Fibroblast of skin of abdomen (primary cell): ENCODE measurements around the gene RPS16. TPM values are rescaled to one million over a fixed set of nuclear protein-coding genes. Genes with fewer than 3 reads are reported as not detected.
"Not testable (repeated sequence)": the region's sequence is repeated elsewhere in the genome, so short reads cannot be mapped to it uniquely, and the experiment has no call there.

Source experiments
- DNase-seq: peaks from one replicate; pipeline ENCODE4 v3.0.0-alpha.2; 2013
- polyA plus RNA-seq, 2 experiments: library from polyadenylated mRNA; unstranded; fragments of 120-200 nt; gene quantifications; one replicate each; pipeline ENCODE4 v1.2.1, GENCODE V29; 2013; ENCODE audit not compliant: insufficient read length in 2 of 2

Gene RPS16
- 1,644 TPM for polyA plus RNA-seq (2013, experiment 1 of 2; ENCODE audit: insufficient read length)
- 1,682 TPM for polyA plus RNA-seq (2013, experiment 2 of 2; ENCODE audit: insufficient read length)

GRCh38 chr19:39435499-39436349 is at the start of gene RPS16:
TSS of gene RPS16 (minus strand) at chr19:39435949. CDS start at chr19:39435895, 54 bp downstream.
- DNase-seq: peak; percentile 98

- no peak for DNase-seq
These were observed 47.4 kb upstream of the RPS16 start for GRCh38 chr19:39483141-39483540.

GRCh38 chr19:39481676-39482075 is 45.9 kb upstream of the RPS16 start:
- DNase-seq: no peak

GRCh38 chr19:39481229-39481545 is 45.4 kb upstream of the RPS16 start:
- no peak for DNase-seq

GRCh38 chr19:39480337-39481228 is 44.8 kb upstream of the RPS16 start, which contains the start of gene TIMM50:
TSS of gene TIMM50 (plus strand) at chr19:39480838. CDS start at chr19:39480854, 16 bp downstream.
- DNase-seq: peak; percentile 94

DNA sequence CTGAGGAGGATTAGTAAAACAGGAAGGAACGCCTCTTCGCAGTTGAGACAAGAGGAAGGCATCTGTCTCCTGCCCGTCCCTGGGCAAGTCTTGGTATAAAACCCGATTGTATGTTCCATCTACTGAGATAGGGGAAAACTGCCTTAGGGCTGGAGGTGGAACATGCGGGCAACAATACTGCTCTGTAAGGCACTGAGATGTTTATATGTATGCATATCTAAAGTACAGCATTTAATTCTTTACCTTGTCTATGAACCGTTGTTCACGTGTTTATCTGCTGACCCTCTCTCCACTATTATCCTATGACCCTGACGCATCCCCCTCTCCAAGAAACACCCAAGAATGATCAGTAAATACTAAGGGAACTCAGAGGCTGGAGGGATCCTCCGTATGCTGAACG is 44.2 kb upstream of the RPS16 start:
- no peak for DNase-seq

DNA sequence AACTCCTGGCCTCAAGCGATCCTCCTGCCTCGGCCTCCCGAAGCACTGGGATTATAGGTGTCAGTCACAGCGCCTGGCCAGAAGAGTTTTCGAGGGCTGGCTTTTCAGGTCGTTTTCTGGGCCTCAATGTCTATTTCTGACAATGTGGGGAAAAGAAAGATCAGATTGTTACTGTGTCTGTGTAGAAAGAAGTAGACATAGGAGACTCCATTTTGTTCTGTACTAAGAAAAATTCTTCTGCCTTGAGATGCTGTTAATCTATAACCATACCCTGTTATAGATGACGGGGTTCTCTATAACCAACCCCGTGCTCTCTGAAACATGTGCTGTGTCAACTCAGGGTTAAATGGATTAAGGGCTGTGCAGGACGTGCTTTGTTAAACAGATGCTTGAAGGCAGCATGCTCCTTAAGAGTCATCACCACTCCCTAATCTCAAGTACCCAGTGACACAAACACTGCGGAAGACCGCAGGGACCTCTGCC is 43.6 kb upstream of the RPS16 start:
- DNase-seq: not testable (repeated sequence)

- DNase-seq: no peak
These were observed 40.0 kb upstream of the RPS16 start for GRCh38 chr19:39475748-39476147.

DNA sequence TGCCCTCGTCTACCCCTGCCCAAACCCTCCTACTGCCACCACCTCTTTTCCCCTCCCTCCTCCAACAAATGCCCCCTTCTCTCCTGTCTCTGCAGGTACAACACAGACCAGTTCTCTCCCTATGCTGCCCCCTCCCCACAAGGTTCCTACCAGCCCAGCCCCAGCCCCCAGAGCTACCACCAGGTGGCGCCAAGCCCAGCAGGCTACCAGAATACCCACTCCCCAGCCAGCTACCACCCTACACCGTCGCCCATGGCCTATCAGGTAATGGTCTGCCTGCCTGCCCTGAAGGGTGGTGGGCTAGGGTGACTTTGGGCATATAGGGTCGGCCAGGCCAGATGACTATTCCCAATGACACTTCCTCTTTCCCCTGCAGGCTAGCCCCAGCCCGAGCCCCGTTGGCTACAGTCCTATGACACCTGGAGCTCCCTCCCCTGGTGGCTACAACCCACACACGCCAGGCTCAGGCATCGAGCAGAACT is 38.4 kb upstream of the RPS16 start:
- DNase-seq: peak; percentile 21

DNA sequence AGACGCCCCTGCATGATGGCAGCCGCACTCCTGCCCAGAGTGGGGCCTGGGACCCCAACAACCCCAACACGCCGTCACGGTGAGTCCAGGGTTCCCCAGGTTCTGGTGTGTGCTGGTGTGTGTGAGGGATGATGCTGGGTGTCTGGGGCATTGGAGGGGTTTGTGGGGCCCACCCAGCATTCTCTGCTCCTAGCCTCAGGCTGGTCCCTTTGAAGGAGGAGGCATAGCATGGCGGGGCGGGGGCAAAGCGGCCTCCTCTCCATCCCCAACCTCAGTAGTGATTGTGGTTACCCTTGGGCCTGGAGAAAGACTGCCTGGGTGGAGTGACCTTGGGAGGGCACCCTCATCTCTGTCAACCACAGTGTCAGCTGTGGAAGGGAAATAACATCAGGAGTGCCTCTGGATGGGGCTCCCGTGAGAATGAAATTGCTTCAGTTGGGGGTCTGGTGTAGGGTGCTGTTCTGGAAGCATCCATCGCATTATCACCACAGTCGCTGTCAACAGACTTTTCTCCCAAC is 37.8 kb upstream of the RPS16 start:
- DNase-seq: no peak

DNA sequence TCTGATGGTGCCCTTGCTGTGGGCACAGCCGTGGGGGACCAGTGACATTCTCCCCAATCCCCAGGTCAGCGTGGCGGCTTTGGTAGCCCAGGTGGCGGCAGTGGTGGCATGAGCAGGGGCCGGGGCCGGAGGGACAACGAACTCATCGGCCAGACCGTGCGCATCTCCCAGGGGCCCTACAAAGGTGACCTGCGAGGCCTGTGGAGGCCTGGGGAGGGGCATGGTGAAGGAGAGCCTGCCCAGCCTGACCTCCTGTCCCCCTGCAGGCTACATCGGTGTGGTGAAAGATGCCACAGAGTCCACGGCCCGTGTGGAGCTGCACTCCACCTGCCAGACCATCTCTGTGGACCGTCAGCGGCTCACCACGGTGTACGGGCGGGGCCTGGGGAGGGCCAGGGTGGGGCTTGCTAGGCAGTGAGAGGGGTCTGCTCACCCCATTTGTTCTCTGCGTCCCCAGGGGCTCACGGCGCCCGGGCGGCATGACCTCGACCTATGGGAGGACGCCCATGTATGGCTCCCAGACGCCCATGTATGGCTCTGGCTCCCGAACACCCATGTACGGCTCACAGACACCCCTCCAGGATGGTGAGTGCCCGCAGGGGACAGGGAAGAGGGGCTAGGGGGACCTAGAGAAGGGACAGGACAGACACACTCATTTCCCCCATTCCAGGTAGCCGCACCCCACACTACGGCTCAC is 37.1 kb upstream of the RPS16 start:
- DNase-seq: no peak

DNA sequence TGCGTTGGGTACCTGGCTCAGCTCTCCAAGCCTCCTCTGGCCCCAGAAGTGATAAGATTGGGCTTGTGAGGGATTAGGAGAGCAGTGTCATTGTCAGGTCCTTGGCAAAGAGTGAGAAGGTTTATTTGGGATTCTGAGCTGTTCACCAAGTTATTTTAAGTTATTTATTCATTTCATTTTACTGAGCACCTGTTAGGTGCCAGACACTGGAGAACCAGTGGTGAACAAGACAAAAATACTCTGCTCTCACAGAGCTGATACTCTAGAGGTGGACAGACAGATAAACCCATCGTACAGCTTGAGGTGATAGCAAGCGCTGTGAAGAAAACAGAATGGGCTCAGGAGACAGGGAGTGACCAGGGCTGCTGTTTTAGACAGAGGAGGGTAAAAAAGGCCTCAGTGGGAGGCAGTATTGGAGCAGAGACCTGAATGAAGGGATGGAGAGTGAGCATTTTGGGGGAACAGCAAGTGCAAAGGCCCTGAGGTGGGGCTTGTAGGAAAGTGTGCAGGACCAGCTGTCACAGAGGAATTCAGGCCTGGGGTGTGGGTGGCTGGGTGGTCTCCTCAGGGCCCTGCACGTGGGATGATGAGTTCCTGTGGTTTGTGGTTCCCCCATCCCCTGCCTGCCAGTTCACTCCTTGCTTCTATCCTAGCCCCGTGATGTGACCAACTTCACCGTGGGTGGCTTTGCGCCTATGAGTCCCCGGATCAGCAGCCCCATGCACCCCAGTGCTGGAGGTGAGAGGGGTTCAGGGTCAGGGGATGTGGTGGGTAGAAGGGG is 36.2 kb upstream of the RPS16 start:
- no peak for DNase-seq

DNA sequence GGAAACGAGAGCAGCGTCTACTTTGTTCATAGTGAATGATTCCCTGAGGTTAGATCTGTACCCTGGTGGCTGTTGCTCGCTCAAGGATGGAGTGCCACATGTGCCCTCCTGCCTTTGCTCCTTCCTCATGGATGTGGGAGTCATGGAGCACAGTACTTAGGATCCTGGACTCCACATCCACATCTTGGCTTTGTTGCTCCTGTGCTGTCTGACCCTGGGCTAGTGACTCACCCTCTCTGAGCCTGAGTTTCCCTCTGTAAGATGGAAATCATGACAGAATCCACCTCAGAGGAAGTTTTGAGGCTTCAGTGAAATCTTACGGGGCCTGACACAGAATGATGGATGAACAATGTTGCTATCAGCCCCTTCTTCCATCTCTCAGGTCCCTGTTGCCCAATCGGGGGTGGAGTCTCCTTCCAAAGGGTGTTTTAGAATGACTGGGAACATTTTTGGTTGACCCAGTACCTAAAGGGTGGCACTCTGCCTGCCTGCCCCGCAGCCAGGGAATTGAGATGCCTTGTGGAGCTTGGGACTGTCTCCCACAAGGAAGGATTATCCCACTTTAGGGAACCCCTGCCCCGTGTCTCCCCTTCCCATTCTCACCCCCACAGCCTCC is 35.1 kb upstream of the RPS16 start:
- DNase-seq: no peak

- DNase-seq: no peak
These were observed 33.8 kb upstream of the RPS16 start for GRCh38 chr19:39469567-39469966.

GRCh38 chr19:39469036-39469435 is 33.3 kb upstream of the RPS16 start:
- no peak for DNase-seq

DNA sequence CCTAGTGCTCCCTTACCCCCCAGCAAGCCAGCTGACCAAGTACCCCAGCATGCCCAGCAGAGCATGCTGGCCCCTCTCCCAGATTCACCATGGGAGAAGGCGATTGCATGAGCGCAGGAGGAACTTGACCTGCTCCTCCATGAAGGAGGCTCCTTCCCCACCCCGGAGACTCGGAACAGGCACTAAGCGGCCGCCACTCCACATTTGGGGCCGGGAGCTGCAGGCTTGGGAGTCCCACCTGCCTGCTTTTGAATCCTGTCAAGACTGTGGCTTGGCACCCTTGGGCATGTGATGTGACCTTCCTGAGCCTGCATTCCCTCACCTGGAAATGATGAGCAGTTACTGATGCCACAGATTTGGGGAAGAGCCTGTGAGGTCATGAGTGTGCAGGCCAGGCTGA is 32.2 kb upstream of the RPS16 start:
- DNase-seq: no peak

DNA sequence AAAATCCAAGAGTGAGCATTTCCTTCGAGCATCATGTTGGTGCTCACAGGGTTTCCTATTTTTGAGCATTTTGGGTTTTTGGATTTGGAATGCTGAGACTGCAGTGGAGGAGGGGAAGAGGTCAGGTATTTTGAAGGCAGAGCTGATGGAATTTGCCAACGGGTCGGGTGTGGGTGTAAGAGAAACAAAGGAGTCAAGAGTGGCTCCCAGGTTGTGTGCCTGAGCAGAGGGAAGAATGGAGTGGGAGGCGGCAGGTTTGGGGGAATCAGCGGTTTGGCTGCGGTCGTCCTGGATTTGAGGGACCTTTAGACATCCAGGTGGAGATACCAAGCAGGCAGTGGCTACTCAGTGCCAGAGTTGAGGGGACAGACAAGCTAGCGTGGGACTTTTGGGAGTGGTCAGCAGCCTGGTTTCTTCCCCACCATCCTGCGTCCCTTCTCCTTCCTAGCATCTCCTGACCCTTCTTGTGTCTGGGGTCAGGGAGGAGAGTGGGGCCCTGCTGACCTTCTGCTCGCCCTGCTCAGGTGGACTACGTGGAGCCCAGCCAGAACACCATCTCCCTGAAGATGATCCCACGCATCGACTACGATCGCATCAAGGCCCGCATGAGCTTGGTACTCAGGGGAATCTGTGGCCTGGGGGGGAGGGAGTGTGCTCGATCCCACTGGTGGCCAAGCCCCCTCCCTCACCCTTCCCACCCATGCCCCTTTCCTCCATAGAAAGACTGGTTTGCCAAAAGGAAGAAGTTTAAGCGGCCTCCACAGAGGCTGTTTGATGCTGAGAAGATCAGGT is 30.4 kb upstream of the RPS16 start:
- no peak for DNase-seq

DNA sequence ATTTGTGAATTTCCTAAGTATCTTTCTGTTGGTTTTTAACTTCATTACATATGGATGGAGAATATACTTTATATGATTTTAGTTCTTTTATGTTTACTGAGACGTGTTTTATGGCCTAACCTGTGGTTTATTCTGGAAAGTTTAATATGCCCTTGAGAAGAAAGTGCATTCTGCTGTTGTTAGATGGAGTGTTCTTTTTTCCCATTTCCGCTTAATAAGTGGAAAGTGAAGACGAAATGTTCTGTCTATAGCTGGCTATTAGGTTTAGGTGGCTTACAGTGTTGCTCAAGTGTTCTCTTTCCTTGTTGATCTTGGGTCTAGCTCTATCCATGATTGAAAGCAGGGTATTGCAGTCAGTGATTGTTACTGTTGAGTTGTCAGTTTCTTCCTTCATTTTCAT is 27.7 kb upstream of the RPS16 start:
- no peak for DNase-seq

DNA sequence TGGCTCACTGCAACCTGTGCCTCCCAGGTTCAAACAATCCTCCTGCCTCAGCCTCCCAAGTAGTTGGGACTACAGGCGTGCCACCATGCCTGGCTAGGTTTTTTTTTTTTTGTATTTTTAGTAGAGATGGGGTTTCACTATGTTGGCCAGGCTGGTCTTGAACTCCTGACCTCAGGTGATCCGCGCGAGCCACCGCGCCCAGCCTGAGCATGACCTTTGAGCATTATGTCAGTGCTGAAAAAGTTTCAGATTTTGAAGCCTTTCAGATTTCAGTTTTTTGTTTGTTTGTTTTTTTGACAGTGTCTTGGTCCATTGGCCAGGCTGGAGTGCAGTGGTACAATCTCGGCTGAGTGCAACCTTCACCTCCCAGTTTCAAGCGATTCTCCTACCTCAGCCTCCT is 15.5 kb upstream of the RPS16 start:
- DNase-seq: not testable (repeated sequence)
